B cell (primary cell): ENCODE data around the gene NUAK2.

Source experiments
- CTCF ChIP-seq: fragments of 200-600 bp; IDR thresholded peaks from one replicate; pipeline ENCODE4 v1.8.0; 2022; ENCODE audit warnings: antibody characterized with exemption, mild to moderate bottlenecking
- EZH2 ChIP-seq: IDR thresholded peaks from 2 replicates; pipeline ENCODE4 v1.6.1; 2012; ENCODE audit warnings: borderline replicate concordance, low read depth, mild to moderate bottlenecking, moderate library complexity, low read length; ENCODE audit not compliant: insufficient read depth, poor library complexity, severe bottlenecking

DNA sequence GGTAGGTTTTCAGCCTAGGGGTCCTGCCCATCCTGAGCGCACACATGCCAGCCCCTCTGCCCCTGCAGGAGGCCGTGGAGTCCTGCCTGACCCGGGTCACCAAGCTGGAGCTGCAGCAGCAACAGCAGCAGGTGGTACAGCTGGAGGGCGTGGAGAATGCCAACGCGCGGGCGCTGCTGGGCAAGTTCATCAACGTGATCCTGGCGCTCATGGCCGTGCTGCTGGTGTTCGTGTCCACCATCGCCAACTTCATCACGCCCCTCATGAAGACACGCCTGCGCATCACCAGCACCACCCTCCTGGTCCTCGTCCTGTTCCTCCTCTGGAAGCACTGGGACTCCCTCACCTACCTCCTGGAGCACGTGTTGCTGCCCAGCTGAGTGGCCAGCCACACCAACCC, 49.8 kb downstream of the NUAK2 start:
- TF ChIP-seq EZH2 = no peak
- no peak for TF ChIP-seq CTCF
